Measurements from ENCODE around the gene EXT2. TPM values are rescaled to one million over a fixed set of nuclear protein-coding genes. Genes with fewer than 3 reads are reported as not detected.

Gene EXT2
- total and polyA plus RNA-seq, 2 donors from 2014 or later, result 29.8 to 54.1 TPM

DNA sequence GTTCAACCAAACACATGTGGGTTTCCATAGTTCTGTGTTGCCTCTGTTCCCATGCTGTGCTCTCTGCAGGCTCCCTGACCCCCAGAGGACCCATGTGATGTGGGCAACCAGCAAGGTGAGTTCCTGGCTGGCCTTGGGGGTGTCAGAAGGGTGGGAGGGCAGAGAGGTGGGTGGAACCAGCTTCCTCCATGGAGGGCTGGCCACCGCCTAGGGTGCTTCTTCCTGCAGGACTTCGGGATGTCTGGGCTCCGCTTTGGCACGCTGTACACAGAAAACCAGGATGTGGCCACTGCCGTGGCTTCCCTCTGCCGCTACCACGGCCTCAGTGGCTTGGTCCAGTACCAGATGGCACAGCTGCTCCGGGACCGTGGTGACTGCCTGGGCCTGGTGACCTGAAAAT lies 14.5 kb upstream of the EXT2 start:
- DNase-seq (no peak), FAIRE-seq (no peak)
- TF ChIP-seq, protein P1, sequence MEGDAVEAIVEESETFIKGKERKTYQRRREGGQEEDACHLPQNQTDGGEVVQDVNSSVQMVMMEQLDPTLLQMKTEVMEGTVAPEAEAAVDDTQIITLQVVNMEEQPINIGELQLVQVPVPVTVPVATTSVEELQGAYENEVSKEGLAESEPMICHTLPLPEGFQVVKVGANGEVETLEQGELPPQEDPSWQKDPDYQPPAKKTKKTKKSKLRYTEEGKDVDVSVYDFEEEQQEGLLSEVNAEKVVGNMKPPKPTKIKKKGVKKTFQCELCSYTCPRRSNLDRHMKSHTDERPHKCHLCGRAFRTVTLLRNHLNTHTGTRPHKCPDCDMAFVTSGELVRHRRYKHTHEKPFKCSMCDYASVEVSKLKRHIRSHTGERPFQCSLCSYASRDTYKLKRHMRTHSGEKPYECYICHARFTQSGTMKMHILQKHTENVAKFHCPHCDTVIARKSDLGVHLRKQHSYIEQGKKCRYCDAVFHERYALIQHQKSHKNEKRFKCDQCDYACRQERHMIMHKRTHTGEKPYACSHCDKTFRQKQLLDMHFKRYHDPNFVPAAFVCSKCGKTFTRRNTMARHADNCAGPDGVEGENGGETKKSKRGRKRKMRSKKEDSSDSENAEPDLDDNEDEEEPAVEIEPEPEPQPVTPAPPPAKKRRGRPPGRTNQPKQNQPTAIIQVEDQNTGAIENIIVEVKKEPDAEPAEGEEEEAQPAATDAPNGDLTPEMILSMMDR (IDR thresholded peaks at IDR 0.05; ENCODE audit: borderline replicate concordance, extremely low read depth, insufficient read depth), result no peak

DNA sequence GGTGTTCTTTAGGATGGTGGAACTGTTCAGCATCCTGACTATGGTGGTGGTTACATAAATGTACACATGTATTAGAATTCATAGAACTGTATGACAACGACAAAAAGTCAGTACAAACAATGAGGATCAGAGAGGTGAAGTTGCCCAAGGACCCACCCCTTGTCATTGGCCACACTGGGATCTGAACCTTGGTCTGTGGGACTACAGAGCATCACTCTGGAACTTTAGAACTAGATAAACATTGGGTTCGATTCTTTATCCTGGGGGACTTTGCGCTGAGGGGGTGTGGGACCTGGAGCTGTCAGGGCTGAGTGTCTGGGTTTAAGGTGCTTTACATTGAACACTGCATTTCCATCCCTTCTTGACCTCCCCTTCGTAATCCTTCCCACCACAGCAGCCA lies 12.8 kb upstream of the EXT2 start:
- Histone ChIP-seq H3K9ac (ENCODE audit: low read length in 3 of 3) (no peak overlapping the region), H3K4me3 (ENCODE audit: low read length in 3 of 3) (no peak overlapping the region), H3K4me1 (ENCODE audit: control insufficient read depth in 2 of 3, insufficient read depth in 2 of 3, low read depth in 1 of 3, low read length in 3 of 3) (no peaks in the 10 kb centered on the region), H3K27me3 (ENCODE audit: control insufficient read depth, insufficient read depth, low read length) (no peaks in the 10 kb centered on the region), H3K27ac (ENCODE audit: low read depth in 2 of 2, low read length in 2 of 2) (no peak overlapping the region), H3K9me3 (ENCODE audit: control insufficient read depth in 2 of 3, insufficient read depth in 1 of 3, low read length in 3 of 3) (no peaks in the 10 kb centered on the region), H3K36me3 (ENCODE audit: control insufficient read depth in 2 of 3, insufficient read depth in 3 of 3, low read length in 3 of 3) (peaks cover 0 to 15% (median 3%) of the 10 kb centered on the region in 3 donors)
- intact Hi-C loops (cut with DNase I), result no loop called here
- DNase-seq (peak in 1 of 5 donors; percentile 5), FAIRE-seq (no peak)
- TF ChIP-seq, protein P1 (IDR thresholded peaks at IDR 0.05; ENCODE audit: borderline replicate concordance, extremely low read depth, insufficient read depth), result no peak

More for the DNA sequence above, 14.5 kb upstream of the EXT2 start:
- Histone ChIP-seq H3K9ac (ENCODE audit: low read length in 3 of 3) (no peak overlapping the region), H3K4me3 (ENCODE audit: low read length in 3 of 3) (no peak overlapping the region), H3K36me3 (ENCODE audit: control insufficient read depth in 2 of 3, insufficient read depth in 3 of 3, low read length in 3 of 3) (peaks cover 0 to 15% (median 3%) of the 10 kb centered on the region in 3 donors), H3K27me3 (ENCODE audit: control insufficient read depth, insufficient read depth, low read length) (no peaks in the 10 kb centered on the region), H3K27ac (ENCODE audit: low read depth in 2 of 2, low read length in 2 of 2) (no peak overlapping the region), H3K4me1 (ENCODE audit: control insufficient read depth in 2 of 3, insufficient read depth in 2 of 3, low read depth in 1 of 3, low read length in 3 of 3) (no peaks in the 10 kb centered on the region), H3K9me3 (ENCODE audit: control insufficient read depth in 2 of 3, insufficient read depth in 1 of 3, low read length in 3 of 3) (no peaks in the 10 kb centered on the region)
- intact Hi-C loops (cut with DNase I), result no loop called here

DNA sequence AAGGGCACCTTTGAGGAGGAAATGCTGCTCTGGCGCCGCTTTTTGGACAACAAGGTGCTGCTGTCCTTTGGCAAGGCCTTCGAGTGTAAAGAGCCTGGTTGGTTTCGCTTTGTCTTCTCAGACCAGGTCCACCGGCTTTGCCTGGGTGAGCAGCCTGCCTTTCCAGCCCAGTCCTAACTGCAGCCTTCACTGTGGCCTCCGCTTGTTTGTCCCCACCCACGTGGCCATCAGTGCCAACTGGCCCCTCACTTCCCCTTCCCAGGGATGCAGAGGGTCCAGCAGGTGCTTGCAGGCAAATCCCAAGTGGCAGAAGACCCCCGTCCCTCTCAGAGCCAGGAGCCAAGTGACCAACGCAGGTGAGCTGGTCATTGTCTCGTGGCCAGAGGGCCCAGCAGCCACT lies 12.0 kb upstream of the EXT2 start:
- FAIRE-seq, result no peak
- Histone ChIP-seq H3K36me3 (ENCODE audit: control insufficient read depth in 2 of 3, insufficient read depth in 3 of 3, low read length in 3 of 3) (peaks cover 0 to 15% (median 3%) of the 10 kb centered on the region in 3 donors), H3K9me3 (ENCODE audit: control insufficient read depth in 2 of 3, insufficient read depth in 1 of 3, low read length in 3 of 3) (no peaks in the 10 kb centered on the region), H3K4me1 (ENCODE audit: control insufficient read depth in 2 of 3, insufficient read depth in 2 of 3, low read depth in 1 of 3, low read length in 3 of 3) (no peaks in the 10 kb centered on the region), H3K4me3 (ENCODE audit: low read length in 3 of 3) (no peak overlapping the region), H3K27me3 (ENCODE audit: control insufficient read depth, insufficient read depth, low read length) (no peaks in the 10 kb centered on the region), H3K27ac (ENCODE audit: low read depth in 2 of 2, low read length in 2 of 2) (no peak overlapping the region), H3K9ac (ENCODE audit: low read length in 3 of 3) (no peak overlapping the region)
- TF ChIP-seq, protein P1 (IDR thresholded peaks at IDR 0.05; ENCODE audit: borderline replicate concordance, extremely low read depth, insufficient read depth), result no peak
- DNase-seq, result peak in 1 of 5 donors; percentile 8
- intact Hi-C loops (cut with DNase I), result no loop called here

DNA sequence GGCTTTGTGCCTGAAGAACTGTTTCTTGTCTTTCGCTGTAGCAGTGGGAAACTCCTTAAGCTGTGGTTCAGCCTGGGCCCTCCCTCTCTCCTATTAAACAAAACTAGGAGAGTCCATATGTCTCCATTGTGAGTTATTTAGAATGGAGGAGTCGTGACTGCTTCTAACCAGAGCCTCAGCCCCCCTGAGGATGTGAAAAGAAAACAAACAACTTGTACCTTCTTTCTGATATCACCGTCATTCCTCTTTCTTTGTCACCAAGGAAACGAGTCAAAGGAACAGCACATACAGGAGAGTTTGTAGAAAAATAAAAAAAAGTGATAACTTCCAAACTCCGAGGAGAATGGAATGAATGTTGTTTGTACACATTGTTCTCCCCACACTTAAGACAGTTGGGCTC lies 11.6 kb upstream of the EXT2 start:
- DNase-seq, result peak in 1 of 5 donors; percentile 6
- no peak overlapping the region for H3K9ac ChIP-seq (ENCODE audit: low read length in 3 of 3)
- FAIRE-seq, result no peak
- no peaks in the 10 kb centered on the region for H3K4me1 ChIP-seq (ENCODE audit: control insufficient read depth in 2 of 3, insufficient read depth in 2 of 3, low read depth in 1 of 3, low read length in 3 of 3)
- H3K36me3 ChIP-seq (ENCODE audit: control insufficient read depth in 2 of 3, insufficient read depth in 3 of 3, low read length in 3 of 3), result peaks cover 0 to 15% (median 3%) of the 10 kb centered on the region in 3 donors
- no peaks in the 10 kb centered on the region for H3K27me3 ChIP-seq (ENCODE audit: control insufficient read depth, insufficient read depth, low read length)
- H3K27ac ChIP-seq (ENCODE audit: low read depth in 2 of 2, low read length in 2 of 2), result no peak overlapping the region
- TF ChIP-seq, protein P1 (IDR thresholded peaks at IDR 0.05; ENCODE audit: borderline replicate concordance, extremely low read depth, insufficient read depth), result no peak
- no peaks in the 10 kb centered on the region for H3K9me3 ChIP-seq (ENCODE audit: control insufficient read depth in 2 of 3, insufficient read depth in 1 of 3, low read length in 3 of 3)
- intact Hi-C loops (cut with DNase I), result no loop called here
- H3K4me3 ChIP-seq (ENCODE audit: low read length in 3 of 3), result no peak overlapping the region

Data from kidney (tissue), 14 donors.